ENCODE data around the gene NPY. TPM values are rescaled to one million over a fixed set of nuclear protein-coding genes. Genes with fewer than 3 reads are reported as not detected.

Gene NPY
- total RNA-seq, 2 experiments from 2014 or later: not detected

DNA sequence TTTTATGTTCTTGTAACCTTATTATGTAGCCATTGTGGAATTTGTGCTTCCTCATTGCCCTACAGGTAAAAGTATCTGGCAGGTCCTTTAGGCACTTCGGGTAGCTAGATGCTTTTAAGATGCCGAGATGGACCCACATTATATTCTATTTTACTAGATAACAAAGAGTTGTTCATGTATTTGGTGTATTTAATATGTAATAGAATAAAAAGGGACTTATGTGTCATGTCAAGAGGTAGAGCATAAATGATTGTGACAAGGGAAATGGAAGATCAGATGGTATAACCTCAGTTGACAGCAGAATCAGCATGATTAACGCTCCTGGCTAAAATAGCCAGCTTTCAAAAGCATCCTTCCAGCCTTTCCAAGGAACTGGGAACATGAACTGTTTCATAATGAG lies 50.6 kb downstream of the NPY start:
- Mint-ChIP-seq H3K4me3 (no peak overlapping the region), H3K9me3 (peaks cover 7% of the 10 kb centered on the region), H3K27me3 (peaks cover 14% of the 10 kb centered on the region), H3K27ac (no peak overlapping the region), H3K36me3 (no peaks in the 10 kb centered on the region), H3K4me1 (no peaks in the 10 kb centered on the region)
- no peak for DNase-seq

DNA sequence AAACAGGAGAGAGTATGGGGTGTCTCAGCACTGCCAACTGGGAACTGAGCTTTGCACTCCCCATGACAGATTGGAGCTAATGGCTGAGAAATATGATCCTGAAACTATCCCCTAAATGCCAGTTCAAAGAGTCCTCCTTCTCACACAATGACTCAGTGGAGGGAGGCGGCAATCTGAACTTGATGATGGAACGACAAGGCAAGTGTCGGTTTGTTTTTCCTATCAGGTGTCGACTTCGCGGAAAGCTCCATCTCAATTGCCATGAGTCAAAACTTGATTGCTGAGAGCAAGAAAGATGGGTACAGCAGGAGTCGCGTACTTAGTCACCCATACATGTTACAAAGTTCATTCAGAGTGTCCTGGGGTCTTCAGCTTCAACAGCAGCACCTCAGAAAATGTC lies 52.5 kb downstream of the NPY start:
- Mint-ChIP-seq H3K27ac (no peak overlapping the region), H3K4me1 (no peaks in the 10 kb centered on the region), H3K36me3 (no peaks in the 10 kb centered on the region), H3K9me3 (peaks cover 7% of the 10 kb centered on the region), H3K4me3 (no peak overlapping the region), H3K27me3 (peaks cover 14% of the 10 kb centered on the region)
- DNase-seq: no peak

GRCh38 chr7:24337180-24337579 lies 53.2 kb downstream of the NPY start:
- no peaks in the 10 kb centered on the region for H3K36me3 Mint-ChIP-seq
- peaks cover 7% of the 10 kb centered on the region for H3K9me3 Mint-ChIP-seq
- H3K4me1 Mint-ChIP-seq: no peaks in the 10 kb centered on the region
- no peak overlapping the region for H3K4me3 Mint-ChIP-seq
- peaks cover 14% of the 10 kb centered on the region for H3K27me3 Mint-ChIP-seq
- H3K27ac Mint-ChIP-seq: no peak overlapping the region
- DNase-seq: no peak

GRCh38 chr7:24339575-24339974 lies 55.6 kb downstream of the NPY start:
- Mint-ChIP-seq H3K4me3 (no peak overlapping the region), H3K9me3 (no peaks in the 10 kb centered on the region)

DNA sequence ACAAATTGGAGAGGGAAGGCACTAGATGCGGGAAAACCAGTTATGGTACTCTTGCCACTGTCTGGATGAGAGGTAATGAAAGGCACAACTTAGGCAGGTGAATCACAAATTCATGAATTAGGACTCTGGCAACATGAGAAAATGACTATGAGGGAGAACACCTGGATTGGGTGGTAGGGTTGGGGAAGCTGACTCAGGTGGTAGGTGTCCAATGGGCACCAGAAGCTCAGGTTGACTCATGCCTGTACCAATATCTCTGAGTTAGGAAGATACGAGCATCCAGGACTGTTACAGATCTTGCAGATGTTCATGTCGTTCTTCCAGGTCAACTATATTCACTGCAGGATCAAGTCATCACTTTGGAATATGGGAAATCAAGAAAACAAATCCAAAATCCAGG lies 56.7 kb downstream of the NPY start:
- no peaks in the 10 kb centered on the region for H3K9me3 Mint-ChIP-seq
- no peak overlapping the region for H3K4me3 Mint-ChIP-seq
- H3K36me3 Mint-ChIP-seq: no peaks in the 10 kb centered on the region
- no peak overlapping the region for H3K27ac Mint-ChIP-seq
- DNase-seq: no peak
- H3K4me1 Mint-ChIP-seq: no peaks in the 10 kb centered on the region
- peaks cover 13% of the 10 kb centered on the region for H3K27me3 Mint-ChIP-seq

More at GRCh38 chr7:24339575-24339974, 55.6 kb downstream of the NPY start:
- no peak for DNase-seq
- Mint-ChIP-seq H3K4me1 (no peaks in the 10 kb centered on the region), H3K27me3 (peaks cover 14% of the 10 kb centered on the region), H3K27ac (no peak overlapping the region), H3K36me3 (no peaks in the 10 kb centered on the region)
